22Rv1 (cell line): ENCODE measurements around the gene RAB5B.
A peak's percentile ranks its signal among the peaks of the same experiment; 100 is the strongest.

Experiments used
- H3K27ac ChIP-seq: fragments of 450-650 bp; 2 replicates; pipeline ENCODE4 v1.5.1; 2017
- ZFX ChIP-seq: fragments of 450-650 bp; IDR thresholded peaks from 2 replicates; pipeline ENCODE4 v1.6.1; 2017; ENCODE audit warnings: antibody characterized with exemption, borderline replicate concordance
- TF ChIP-seq, protein P1 (sequence below): fragments of 450-650 bp; IDR thresholded peaks from 2 replicates; pipeline ENCODE4 v1.5.1; 2017; ENCODE audit warnings: mild to moderate bottlenecking

Gene RAB5B, protein sequence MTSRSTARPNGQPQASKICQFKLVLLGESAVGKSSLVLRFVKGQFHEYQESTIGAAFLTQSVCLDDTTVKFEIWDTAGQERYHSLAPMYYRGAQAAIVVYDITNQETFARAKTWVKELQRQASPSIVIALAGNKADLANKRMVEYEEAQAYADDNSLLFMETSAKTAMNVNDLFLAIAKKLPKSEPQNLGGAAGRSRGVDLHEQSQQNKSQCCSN

GRCh38 chr12:55973599-55974307 is at the start of gene RAB5B:
Gene RAB5B, plus strand, starts transcription at chr12:55974078. Its CDS starts 12,883 bp downstream, at chr12:55986961.
- H3K27ac ChIP-seq = peak within 1 kb of the TSS; percentile 89
- TF ChIP-seq, protein P1, sequence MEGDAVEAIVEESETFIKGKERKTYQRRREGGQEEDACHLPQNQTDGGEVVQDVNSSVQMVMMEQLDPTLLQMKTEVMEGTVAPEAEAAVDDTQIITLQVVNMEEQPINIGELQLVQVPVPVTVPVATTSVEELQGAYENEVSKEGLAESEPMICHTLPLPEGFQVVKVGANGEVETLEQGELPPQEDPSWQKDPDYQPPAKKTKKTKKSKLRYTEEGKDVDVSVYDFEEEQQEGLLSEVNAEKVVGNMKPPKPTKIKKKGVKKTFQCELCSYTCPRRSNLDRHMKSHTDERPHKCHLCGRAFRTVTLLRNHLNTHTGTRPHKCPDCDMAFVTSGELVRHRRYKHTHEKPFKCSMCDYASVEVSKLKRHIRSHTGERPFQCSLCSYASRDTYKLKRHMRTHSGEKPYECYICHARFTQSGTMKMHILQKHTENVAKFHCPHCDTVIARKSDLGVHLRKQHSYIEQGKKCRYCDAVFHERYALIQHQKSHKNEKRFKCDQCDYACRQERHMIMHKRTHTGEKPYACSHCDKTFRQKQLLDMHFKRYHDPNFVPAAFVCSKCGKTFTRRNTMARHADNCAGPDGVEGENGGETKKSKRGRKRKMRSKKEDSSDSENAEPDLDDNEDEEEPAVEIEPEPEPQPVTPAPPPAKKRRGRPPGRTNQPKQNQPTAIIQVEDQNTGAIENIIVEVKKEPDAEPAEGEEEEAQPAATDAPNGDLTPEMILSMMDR = no peak
- no peak for TF ChIP-seq ZFX

- H3K27ac ChIP-seq = peak overlapping the region; percentile 100
- TF ChIP-seq ZFX = no peak
- TF ChIP-seq, protein P1 = no peak
Observed at GRCh38 chr12:55925371-55925770, 48.5 kb upstream of the RAB5B start.

DNA sequence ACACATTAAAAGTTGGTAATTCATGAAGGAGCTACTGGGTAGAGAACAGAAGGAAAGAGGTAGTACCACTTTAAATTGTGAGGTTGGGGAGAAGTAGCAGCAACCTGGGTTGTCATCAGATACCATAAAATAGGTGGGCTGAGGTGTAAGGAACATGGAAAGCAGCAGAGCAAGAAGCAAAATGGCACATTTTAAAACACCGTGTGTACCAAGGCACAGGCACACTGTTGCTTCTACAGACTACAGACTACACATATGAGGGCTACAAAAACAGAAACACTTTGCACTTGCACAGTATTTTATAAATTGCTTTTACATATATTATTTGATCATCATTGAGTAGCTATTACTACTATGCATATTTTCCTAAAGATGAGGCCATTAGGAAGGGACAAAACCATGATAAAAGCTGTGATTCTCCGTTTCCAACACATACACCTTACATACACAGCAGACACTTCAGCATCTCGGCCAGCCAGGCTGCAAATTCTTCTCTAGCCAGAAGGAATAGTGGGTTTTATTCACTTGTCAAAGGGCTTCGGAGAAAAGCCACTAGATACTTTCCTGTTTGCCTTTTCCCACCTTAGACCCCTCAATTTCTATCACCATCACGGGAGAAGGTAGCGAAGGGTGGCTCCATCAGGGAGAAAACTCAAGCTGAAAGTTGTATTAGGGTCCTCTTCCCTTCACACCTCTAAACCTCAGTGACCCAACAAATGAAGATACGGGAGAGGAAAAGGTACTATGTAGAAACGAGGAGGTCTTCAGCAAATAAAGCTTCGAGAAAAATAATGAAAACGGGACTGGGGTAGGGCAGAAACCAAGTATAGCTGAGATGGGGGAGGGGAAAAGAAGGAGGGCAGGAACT is 47.8 kb upstream of the RAB5B start:
- TF ChIP-seq, protein P1 = no peak
- TF ChIP-seq ZFX = no peak
- H3K27ac ChIP-seq = peak overlapping the region; percentile 100

GRCh38 chr12:55926738-55927587 is 46.9 kb upstream of the RAB5B start:
- H3K27ac ChIP-seq = peak overlapping the region; percentile 100
- no peak for TF ChIP-seq ZFX
- TF ChIP-seq, protein P1 = peak; percentile 98

GRCh38 chr12:55927588-55928502 is 46.0 kb upstream of the RAB5B start, which contains the start of gene PYM1:
Gene PYM1, minus strand, starts transcription at chr12:55927894. Its CDS starts 133 bp downstream, at chr12:55927761.
- H3K27ac ChIP-seq = peak within 1 kb of the TSS; percentile 100
- TF ChIP-seq ZFX = no peak
- TF ChIP-seq, protein P1 = no peak

GRCh38 chr12:55929306-55929791 is 44.5 kb upstream of the RAB5B start:
- peak overlapping the region; percentile 100 for H3K27ac ChIP-seq
- TF ChIP-seq, protein P1 = no peak
- TF ChIP-seq ZFX = no peak
